Pancreas (tissue), 10 donors: ENCODE measurements around the gene GPR146. TPM values are rescaled to one million over a fixed set of nuclear protein-coding genes. Genes with fewer than 3 reads are reported as not detected.

ENCODE experiments used
- ATAC-seq, 4 donors: fragments of 200-7000 bp; cut with Tn5 transposase; one replicate each; pipeline versions ENCODE4 v1.8.0 to v1.9.1; 2020; ENCODE audit warnings: mild to moderate bottlenecking in 4 of 4, moderate library complexity in 4 of 4
- DNase-seq, 6 donors: peaks; one replicate each; pipeline ENCODE4 v3.0.0-alpha.2; 2020
- FAIRE-seq: peaks from 2 replicates; lab custom pipeline; 2012; peaks lifted over from hg19 to GRCh38; lab: Jason Lieb, UNC
- H3K27ac ChIP-seq, 4 donors: fragments of 200-600 bp; sonication (generic); 1 replicate in 3 of 4; 2 replicates in 1 of 4; pipeline versions ENCODE4 v1.5.0 to v1.8.0; 2020
- H3K27me3 ChIP-seq, 4 donors: fragments of 200-600 bp; one replicate each; pipeline ENCODE4 v1.8.0; 2021
- H3K36me3 ChIP-seq, 3 donors: fragments of 200-600 bp; sonication (generic) in 1 of 3; one replicate each; pipeline versions ENCODE4 v1.5.0 to v1.8.0; 2020 to 2021
- H3K4me1 ChIP-seq, 3 donors: fragments of 200-600 bp; one replicate each; pipeline ENCODE4 v1.8.0; 2021
- H3K4me3 ChIP-seq, 4 donors: fragments of 200-600 bp; sonication (generic) in 2 of 4; one replicate each; pipeline versions ENCODE4 v1.5.0 to v1.8.0; 2020 to 2021
- H3K9me3 ChIP-seq, 4 donors: fragments of 200-600 bp; one replicate each; pipeline ENCODE4 v1.8.0; 2021
- WGBS, 2 donors: extraction: QIAGEN DNeasy Blood & Tissue Kit; methylation state at CpG; one replicate each; pipeline ENCODE4 v1.1.7; 2013; 5-methylcytosine and 5-hydroxymethylcytosine counted together
- intact Hi-C, 3 donors: fragments of 100-400 bp; cut with DNase I; formaldehyde crosslinking; loops; one replicate each; pipeline versions ENCODE4 v1.11.1 to v1.14.2; 2022
- polyA plus RNA-seq, 2 donors: library from polyadenylated mRNA; stranded (reverse); fragments of 200-250 nt; gene quantifications; one replicate each; pipeline ENCODE4 v1.2.3, GENCODE V29; 2013
- total RNA-seq, 6 donors: library from RNA; stranded (reverse); fragmentation: NEBNext Ultra II Directional in 4 of 6; extraction: Animal tissue kit (Norgen Biotek cat#: 25700) in 4 of 6; gene quantifications; one replicate each; pipeline versions ENCODE4 v1.2.1 to v1.2.4, GENCODE V29; 2021 to 2023
- TF ChIP-seq, protein P1 (sequence below), 4 donors: fragments of 200-600 bp; sonication (generic) in 3 of 4; IDR thresholded peaks; one replicate each; pipeline versions ENCODE4 v1.5.0 to v1.8.0; 2021; ENCODE audit warnings: antibody characterized with exemption in 4 of 4
- donor health status: healthy with polysubstance abuse.
- donor health status: DM: no; HTN: no; CAD: no; lungs with moderate emphysema.
- donor health status: DM: no; HTN: no; CAD: no.
- donor health status: control.
- donor health status: control.
- donor health status: Bipolar disorder and iron deficiency.
- donor health status: DM: yes; HTN: yes; CAD: no.
- donor health status: DM: no; HTN: no; CAD: no.
- donor health status: DM: no; HTN: no; CAD: no.
- donor health status: DM: yes; HTN: yes; CAD: no.

The GPR146 gene
- total and polyA plus RNA-seq, 8 donors, result 3.4 to 6.5 (median 4.1) TPM

DNA sequence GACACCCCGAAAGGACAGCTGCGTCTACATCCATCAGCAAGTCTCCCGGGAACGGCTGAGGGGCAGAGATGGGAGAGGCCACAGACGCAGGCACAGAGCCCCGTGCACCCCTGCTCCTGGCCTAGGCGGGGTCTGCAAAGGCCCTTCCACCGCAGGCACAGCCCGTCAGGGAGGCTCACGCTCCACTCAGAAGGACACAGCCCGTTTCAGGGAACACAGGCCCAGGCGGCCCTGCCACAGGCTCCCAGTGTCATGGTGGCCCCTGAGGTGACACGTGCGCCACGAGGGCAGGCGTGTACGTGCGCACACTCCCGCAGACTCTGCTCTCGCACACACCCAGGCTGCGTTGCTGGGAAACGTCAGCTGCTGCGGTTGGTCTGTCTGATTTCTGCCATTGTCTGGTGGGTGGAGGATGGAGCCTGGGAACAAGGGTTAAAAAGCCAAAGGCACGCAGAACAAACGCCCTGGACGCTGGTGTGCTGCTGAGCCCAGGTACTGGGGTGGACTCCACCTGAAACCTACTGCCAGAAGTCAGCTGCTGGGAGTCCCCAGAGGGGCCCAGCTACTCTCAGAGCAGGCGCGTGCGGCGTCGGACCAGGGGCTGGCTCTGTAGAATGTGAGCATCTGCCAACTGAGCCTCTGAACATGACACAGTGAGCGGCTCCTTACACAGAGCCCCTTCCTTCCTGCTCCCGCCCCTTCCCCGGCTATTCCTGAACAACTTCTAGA is 56.7 kb downstream of the GPR146 start:
- FAIRE-seq, result no peak

DNA sequence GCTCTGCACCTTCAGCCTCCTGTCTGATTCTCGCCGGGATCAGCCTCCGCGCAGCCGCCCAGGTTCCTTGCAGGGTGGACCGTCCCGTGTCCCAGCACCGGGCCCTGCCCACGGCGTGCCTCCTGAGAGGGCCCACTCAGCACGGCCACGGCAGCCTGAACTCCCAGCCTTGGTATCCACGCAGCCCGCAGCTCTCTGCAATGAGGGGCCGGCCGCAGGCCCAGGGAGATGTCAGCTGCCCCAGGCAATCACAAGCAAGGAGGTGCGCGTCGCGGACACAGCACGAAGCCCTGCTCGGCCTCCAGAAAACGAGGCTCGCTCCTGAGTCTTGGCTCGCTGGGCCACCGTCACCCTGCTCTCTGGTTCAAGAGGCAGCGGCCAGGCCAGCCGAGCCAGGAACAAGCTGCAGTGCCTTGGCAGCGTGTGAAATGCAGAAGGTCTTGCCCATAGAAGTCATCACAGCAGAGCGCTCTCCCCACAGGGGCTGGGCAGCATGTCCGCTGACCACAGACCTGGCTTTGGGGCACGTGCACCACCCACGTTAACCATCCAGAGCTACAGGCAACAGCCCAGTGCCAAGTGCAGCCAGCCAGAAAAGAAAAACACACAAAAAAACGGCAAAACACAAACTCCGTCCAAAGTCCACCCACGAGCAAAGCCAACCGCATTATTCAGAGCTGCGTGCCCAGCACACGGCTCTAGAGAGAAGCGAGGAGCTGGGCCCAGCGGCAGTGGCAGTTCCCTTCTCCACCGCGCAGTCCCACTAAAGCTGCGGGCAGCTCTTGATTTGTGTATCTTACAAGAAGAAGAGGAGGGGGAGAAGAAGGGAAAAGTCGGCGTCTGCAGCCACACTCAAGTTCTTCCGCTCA is 57.5 kb downstream of the GPR146 start:
- H3K27ac ChIP-seq, result peak overlapping the region in 1 of 4 donors; percentile 12
- 74 to 87% methylated on average over 44 to 47 of the region's 47 CpGs for WGBS, 2 donors
- peaks cover 0 to 16% (median 13%) of the 10 kb centered on the region in 3 donors for H3K4me1 ChIP-seq
- DNase-seq, result peak in 1 of 6 donors; percentile 74
- TF ChIP-seq, protein P1, sequence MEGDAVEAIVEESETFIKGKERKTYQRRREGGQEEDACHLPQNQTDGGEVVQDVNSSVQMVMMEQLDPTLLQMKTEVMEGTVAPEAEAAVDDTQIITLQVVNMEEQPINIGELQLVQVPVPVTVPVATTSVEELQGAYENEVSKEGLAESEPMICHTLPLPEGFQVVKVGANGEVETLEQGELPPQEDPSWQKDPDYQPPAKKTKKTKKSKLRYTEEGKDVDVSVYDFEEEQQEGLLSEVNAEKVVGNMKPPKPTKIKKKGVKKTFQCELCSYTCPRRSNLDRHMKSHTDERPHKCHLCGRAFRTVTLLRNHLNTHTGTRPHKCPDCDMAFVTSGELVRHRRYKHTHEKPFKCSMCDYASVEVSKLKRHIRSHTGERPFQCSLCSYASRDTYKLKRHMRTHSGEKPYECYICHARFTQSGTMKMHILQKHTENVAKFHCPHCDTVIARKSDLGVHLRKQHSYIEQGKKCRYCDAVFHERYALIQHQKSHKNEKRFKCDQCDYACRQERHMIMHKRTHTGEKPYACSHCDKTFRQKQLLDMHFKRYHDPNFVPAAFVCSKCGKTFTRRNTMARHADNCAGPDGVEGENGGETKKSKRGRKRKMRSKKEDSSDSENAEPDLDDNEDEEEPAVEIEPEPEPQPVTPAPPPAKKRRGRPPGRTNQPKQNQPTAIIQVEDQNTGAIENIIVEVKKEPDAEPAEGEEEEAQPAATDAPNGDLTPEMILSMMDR (IDR thresholded peaks at IDR 0.05), result no peak
- ATAC-seq, result peak; percentile 53 to 77 (median 66)
- H3K9me3 ChIP-seq, result no peaks in the 10 kb centered on the region
- intact Hi-C loops, result no loop called here
- H3K27me3 ChIP-seq, result no peaks in the 10 kb centered on the region
- H3K4me3 ChIP-seq, result no peak overlapping the region
- H3K36me3 ChIP-seq, result no peaks in the 10 kb centered on the region
- no peak for FAIRE-seq

More for the DNA sequence above, 56.7 kb downstream of the GPR146 start:
- no peaks in the 10 kb centered on the region for H3K36me3 ChIP-seq
- peak in 1 of 4 donors; percentile 20 for ATAC-seq
- no peak overlapping the region for H3K27ac ChIP-seq
- no peaks in the 10 kb centered on the region for H3K9me3 ChIP-seq
- WGBS, 2 donors, result 89 to 91% methylated on average over 34 of the region's 34 CpGs
- peaks cover 0 to 16% (median 13%) of the 10 kb centered on the region in 3 donors for H3K4me1 ChIP-seq
- no peak overlapping the region for H3K4me3 ChIP-seq
- DNase-seq, result peak in 1 of 6 donors; percentile 51
- TF ChIP-seq, protein P1 (IDR thresholded peaks at IDR 0.05), result no peak
- no peaks in the 10 kb centered on the region for H3K27me3 ChIP-seq
- intact Hi-C loops, result no loop called here

DNA sequence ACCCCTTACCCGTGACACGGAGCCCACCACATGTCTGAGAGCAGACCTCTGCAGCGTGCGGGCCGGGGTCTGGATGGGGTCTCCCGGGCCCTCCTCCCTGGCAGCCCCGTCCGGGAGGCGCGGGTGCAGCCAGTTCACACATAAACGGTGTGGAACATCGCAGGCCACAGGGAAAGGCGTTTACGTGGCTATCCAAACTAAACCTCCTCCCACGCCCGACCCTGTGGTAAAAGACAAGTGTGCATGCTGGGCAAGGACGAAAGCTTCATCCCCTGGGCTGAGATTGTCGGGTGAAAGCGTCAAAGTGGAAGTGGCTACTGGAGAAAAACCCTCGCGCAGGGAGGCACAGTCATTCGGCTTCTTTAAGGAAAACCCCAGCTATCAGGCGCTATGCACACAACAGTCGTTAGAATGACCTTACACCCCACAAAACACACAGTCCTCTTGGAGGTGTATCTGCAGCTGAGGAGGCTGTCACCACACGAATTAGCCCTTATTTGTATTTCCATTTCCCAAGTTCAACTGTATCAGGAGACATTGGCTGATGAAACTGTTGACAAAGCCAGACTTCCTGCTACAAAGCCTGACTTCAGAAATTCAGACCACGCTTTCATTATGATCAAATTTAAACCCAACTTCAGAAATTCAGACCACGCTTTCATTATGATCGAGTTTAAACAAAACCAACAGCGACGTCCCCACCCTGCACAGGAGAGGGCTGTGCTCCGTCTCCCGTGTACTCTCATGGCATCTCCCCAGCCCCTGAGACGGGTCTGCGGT is 58.9 kb downstream of the GPR146 start:
- DNase-seq (peak in 2 of 6 donors; percentile 21 to 39), FAIRE-seq (no peak), ATAC-seq (peak; percentile 34 to 68 (median 55))
- Histone ChIP-seq H3K4me1 (peaks cover 0 to 16% (median 13%) of the 10 kb centered on the region in 3 donors), H3K36me3 (no peaks in the 10 kb centered on the region), H3K9me3 (no peaks in the 10 kb centered on the region), H3K27me3 (no peaks in the 10 kb centered on the region), H3K4me3 (no peak overlapping the region), H3K27ac (no peak overlapping the region)
- TF ChIP-seq, protein P1 (IDR thresholded peaks at IDR 0.05), result no peak
- 69 to 78% methylated on average over 34 of the region's 34 CpGs for WGBS, 2 donors
- intact Hi-C loops, result no loop called here

DNA sequence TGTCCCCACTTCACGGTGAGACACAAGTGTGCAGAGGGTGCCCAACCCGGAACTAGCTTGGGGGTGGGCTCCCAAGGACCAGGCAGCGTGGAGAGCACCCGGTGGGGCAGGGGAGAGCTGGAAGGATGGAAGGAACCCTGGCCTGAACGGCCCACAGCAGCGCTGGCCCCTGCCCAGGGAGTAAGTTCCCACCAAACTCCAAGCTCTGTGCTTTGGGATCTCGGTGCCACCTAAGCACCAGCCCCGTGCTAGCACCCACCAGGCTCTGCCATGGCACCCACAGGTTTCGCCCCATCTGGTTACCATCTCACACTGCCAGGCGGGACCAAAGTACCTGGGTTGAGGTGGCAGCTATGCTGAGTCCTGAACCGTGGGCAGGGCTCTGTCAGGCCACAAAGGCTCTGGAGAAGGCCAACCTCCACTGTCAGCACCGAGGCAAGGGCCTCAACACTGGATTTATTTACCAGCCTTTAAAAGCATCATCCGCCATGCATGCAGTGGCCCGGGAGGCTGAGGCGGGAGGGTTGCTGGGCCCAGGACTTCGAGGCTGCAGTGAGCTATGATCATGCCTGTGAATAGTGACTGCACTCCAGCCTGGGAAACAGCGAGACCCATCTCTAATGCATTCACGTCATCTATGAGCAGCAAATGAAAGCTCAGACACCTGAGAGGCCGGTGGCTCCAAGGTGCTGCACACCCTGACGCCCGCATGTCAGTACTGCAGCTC is 59.6 kb downstream of the GPR146 start:
- Histone ChIP-seq H3K27me3 (no peaks in the 10 kb centered on the region), H3K4me1 (peaks cover 0 to 16% (median 13%) of the 10 kb centered on the region in 3 donors), H3K36me3 (no peaks in the 10 kb centered on the region), H3K4me3 (no peak overlapping the region), H3K27ac (no peak overlapping the region), H3K9me3 (no peaks in the 10 kb centered on the region)
- intact Hi-C loops, result no loop called here
- peak in 2 of 6 donors; percentile 33 to 38 for DNase-seq
- TF ChIP-seq, protein P1 (IDR thresholded peaks at IDR 0.05), result no peak
- ATAC-seq, result no peak
- no peak for FAIRE-seq
- WGBS, 2 donors, result 91 to 96% methylated on average over 21 of the region's 21 CpGs
